ENCODE results near the gene DEPDC4. TPM values are rescaled to one million over a fixed set of nuclear protein-coding genes. Genes with fewer than 3 reads are reported as not detected.

DEPDC4 gene
- total RNA-seq, 1 experiment from 2014 or later, result 2.0 TPM

- ATAC-seq (no peak), DNase-seq (no peak)
- no peaks in the 10 kb centered on the region for H3K9me3 ChIP-seq (ENCODE audit: low read length)
- H3F3A ChIP-seq (ENCODE audit: low read length, unreplicated experiment), result no peaks in the 10 kb centered on the region
- H2AFZ ChIP-seq (ENCODE audit: low read length), result no peak overlapping the region
- no peak overlapping the region for H3K27ac ChIP-seq (ENCODE audit: low read length)
- no TSS peak for BruUV-seq (replicated peaks)
- ChIA-PET POLR2A (ENCODE audit: unreplicated experiment) (no interaction called here), CTCF (no interaction called here)
- H4K20me1 ChIP-seq (ENCODE audit: low read length), result peaks cover 9% of the 10 kb centered on the region
- no peaks in the 10 kb centered on the region for H3K36me3 ChIP-seq (ENCODE audit: low read depth, low read length)
- intact Hi-C loops (cut with micrococcal nuclease), result no loop called here
- no peak overlapping the region for H3K4me2 ChIP-seq (ENCODE audit: low read length)
- peaks cover 10% of the 10 kb centered on the region for H3K4me1 ChIP-seq (ENCODE audit: insufficient read depth, low read length)
- peaks cover 91% of the 10 kb centered on the region for H3K79me2 ChIP-seq (ENCODE audit: low read length)
- H3K9ac ChIP-seq (ENCODE audit: low read length), result no peak overlapping the region
- H3K9me2 ChIP-seq (replicated peaks; ENCODE audit: low read length), result no peaks in the 10 kb centered on the region
- H3K4me3 ChIP-seq (ENCODE audit: low read length), result no peak overlapping the region
- TF ChIP-seq EZH2phosphoT487 (IDR thresholded peaks at IDR 0.05; ENCODE audit: borderline replicate concordance, low read length), result no peak
- no peak for TF ChIP-seq CTCF (conservative IDR thresholded peaks at IDR 0.05; ENCODE audit: low read depth, low read length)
- TF ChIP-seq EZH2 (IDR thresholded peaks at IDR 0.05; ENCODE audit: low read length, unreplicated experiment), result no peak
- H3K27me3 ChIP-seq (ENCODE audit: low read length), result no peaks in the 10 kb centered on the region
These were observed 6.9 kb upstream of the DEPDC4 start for GRCh38 chr12:100273782-100274181.

GRCh38 chr12:100268835-100269564, 2.1 kb upstream of the DEPDC4 start:
- Histone ChIP-seq H4K20me1 (ENCODE audit: low read length) (peaks cover 13% of the 10 kb centered on the region), H3K36me3 (ENCODE audit: low read depth, low read length) (no peaks in the 10 kb centered on the region), H3K4me3 (ENCODE audit: low read length) (peak overlapping the region; percentile 92), H3K79me2 (ENCODE audit: low read length) (peaks cover 68% of the 10 kb centered on the region), H3K9ac (ENCODE audit: low read length) (no peak overlapping the region; the same call in 1 of the 2 replicates), H3K9me3 (ENCODE audit: low read length) (no peaks in the 10 kb centered on the region), H3K9me2 (replicated peaks; ENCODE audit: low read length) (no peaks in the 10 kb centered on the region), H3K4me1 (ENCODE audit: insufficient read depth, low read length) (peaks cover 17% of the 10 kb centered on the region), H3K27me3 (ENCODE audit: low read length) (no peaks in the 10 kb centered on the region), H3K4me2 (ENCODE audit: low read length) (peak overlapping the region; percentile 90), H3F3A (ENCODE audit: low read length, unreplicated experiment) (no peaks in the 10 kb centered on the region), H2AFZ (ENCODE audit: low read length) (no peak overlapping the region), H3K27ac (ENCODE audit: low read length) (no peak overlapping the region)
- DNase-seq, result peak; percentile 8
- ATAC-seq, result no peak
- ChIA-PET POLR2A (ENCODE audit: unreplicated experiment) (no interaction called here), CTCF (no interaction called here)
- no peak for TF ChIP-seq CTCF (conservative IDR thresholded peaks at IDR 0.05; ENCODE audit: low read depth, low read length)
- TF ChIP-seq EZH2 (IDR thresholded peaks at IDR 0.05; ENCODE audit: low read length, unreplicated experiment), result no peak
- TF ChIP-seq EZH2phosphoT487 (IDR thresholded peaks at IDR 0.05; ENCODE audit: borderline replicate concordance, low read length), result no peak
- no TSS peak for BruUV-seq (replicated peaks)
- intact Hi-C loops (cut with micrococcal nuclease), result no loop called here
